NCI-H2227 (cell line): Measurements from ENCODE around the gene MT1M.

Experiments used
- DNase-seq: peaks from one replicate; lab custom pipeline; 2025; ENCODE audit not compliant: unreplicated experiment; lab: John Stamatoyannopoulos, UW

Gene MT1M

GRCh38 chr16:56625943-56626654, 6.4 kb upstream of the MT1M start:
- DNase-seq, result no peak

DNA sequence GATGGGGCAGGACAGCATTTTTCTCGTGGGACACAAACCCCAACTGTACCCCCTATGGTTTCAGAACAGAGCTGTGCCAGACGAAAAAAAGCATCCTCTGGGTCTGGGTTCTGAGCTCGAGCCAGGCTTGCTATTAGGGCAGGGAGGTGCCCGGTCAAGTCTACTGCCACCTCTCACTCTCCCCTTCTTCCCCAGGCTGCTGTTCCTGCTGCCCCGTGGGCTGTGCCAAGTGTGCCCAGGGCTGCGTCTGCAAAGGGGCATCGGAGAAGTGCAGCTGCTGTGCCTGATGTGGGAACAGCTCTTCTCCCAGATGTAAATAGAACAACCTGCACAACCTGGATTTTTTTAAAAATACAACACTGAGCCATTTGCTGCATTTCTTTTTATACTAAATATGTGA, 5.8 kb upstream of the MT1M start:
- no peak for DNase-seq

GRCh38 chr16:56628486-56629350, 3.7 kb upstream of the MT1M start:
- DNase-seq, result peak; percentile 17

- no peak for DNase-seq
Observed at GRCh38 chr16:56629531-56629930, 2.9 kb upstream of the MT1M start.

DNA sequence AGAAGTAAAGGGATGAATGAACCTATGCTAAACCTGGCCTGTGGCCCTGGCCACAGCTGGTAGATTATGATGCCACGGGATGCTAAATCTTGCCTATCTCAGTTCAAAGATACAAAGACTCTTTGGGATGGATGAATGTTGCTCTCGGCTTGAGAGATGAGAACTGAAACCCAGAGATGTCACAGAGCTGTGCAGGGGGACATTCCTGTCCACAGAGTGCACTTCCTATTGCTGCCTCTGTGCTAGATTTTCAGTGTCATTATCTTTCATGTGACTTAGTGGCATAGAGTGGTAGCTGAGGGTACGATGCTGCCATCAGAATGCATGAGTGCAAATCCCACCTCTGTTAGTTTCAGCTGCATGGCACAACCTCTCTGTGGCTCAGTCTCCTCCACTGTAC, 2.3 kb upstream of the MT1M start:
- no peak for DNase-seq

GRCh38 chr16:56631197-56631596, 1.3 kb upstream of the MT1M start:
- DNase-seq, result no peak

- no peak for DNase-seq
Observed at GRCh38 chr16:56631832-56632155, 665 bp upstream of the MT1M start.

DNA sequence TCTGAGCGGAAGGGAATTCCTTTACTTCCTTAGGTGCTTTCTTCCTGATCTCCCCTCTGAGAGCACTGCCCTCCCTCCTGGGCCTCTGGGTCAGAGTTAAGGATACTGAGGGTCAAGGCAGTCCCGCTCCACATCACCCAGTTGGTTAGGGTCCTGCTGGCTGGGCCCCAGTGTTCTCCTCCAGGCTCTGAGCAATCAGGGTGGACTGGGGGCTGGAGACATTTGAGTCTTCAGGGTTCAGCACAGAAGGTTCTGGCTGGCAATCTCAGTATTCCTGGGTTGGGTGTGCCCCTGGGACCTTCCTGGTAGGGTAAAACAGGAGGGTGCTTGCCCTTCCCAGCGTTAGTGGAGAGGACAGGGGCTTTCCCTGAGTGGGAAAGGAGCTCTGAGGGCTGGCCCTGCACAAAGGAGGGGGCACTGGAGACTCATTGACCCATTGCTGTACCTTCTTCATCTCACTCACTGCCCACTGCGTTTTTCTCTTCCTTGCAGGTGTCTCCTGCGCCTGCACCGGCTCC, 448 bp downstream of the MT1M start:
- DNase-seq, result no peak

GRCh38 chr16:56633535-56633934, 1.1 kb downstream of the MT1M start:
- DNase-seq, result no peak

- no peak for DNase-seq
Observed at GRCh38 chr16:56634715-56635440, 2.4 kb downstream of the MT1M start.

- no peak for DNase-seq
Observed at GRCh38 chr16:56635441-56635967, 3.0 kb downstream of the MT1M start.

- no peak for DNase-seq
Observed at GRCh38 chr16:56636616-56637413, 4.4 kb downstream of the MT1M start.

DNA sequence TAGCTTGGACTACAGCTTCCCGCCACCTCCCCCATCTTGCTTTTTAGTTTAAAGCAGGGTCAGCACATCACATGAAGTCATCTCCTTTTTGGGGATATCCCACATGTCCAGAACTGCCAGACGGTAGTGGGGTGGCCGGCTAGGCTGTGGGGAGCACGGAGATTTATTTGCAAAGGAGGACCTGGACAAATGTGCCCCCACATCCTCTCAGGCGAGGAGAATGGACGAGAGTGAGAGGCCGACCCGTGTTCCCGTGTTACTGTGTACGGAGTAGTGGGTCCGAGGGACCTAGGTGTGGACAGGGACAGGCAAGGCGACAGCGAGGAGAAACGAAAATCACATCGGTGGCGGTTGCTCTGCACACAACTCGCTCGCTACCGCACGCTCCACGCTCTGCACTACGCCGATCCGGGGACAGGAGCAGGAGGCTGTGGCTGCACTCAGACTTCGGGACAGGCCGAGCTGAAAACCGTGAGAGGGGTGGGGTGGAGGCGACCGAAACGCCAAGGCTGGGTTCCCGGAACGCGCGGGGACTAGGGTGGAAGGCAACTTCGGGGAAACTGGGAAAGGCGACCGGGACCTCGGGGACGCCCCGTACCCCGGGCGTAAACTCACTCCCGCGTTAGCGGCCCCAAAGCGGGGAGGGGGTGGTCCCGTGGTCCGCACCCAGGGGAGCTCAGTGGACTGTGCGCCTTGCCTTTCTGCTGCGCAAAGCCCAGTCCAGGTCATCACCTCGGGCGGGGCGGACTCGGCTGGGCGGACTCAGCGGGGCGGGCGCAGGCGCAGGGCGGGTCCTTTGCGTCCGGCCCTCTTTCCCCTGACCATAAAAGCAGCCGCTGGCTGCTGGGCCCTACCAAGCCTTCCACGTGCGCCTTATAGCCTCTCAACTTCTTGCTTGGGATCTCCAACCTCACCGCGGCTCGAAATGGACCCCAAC, 5.6 kb downstream of the MT1M start, which contains the start of gene MT1A:
MT1A (plus strand) TSS at position 853 of the 937 bp plus-strand sequence; CDS start at position 926, 73 bp downstream.
- DNase-seq, result no peak

DNA sequence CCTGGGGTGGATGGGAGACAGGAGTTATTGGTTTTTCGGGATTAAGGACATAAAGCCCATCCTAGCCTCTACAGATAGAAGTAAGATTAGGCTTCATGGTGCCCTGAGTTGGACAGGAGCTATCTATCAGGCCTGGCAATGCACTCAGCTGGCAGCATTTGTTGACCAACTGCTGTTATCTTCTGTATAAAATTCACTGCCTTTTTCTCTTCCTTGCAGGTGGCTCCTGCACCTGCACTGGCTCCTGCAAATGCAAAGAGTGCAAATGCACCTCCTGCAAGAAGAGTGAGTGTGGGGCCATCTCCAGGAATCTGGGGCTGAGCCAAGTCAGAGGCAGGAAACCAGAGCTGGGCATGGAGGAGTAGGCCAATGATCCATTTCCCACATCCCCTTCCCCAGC, 6.6 kb downstream of the MT1M start:
- no peak for DNase-seq

- no peak for DNase-seq
Observed at GRCh38 chr16:56640076-56640475, 7.6 kb downstream of the MT1M start.

DNA sequence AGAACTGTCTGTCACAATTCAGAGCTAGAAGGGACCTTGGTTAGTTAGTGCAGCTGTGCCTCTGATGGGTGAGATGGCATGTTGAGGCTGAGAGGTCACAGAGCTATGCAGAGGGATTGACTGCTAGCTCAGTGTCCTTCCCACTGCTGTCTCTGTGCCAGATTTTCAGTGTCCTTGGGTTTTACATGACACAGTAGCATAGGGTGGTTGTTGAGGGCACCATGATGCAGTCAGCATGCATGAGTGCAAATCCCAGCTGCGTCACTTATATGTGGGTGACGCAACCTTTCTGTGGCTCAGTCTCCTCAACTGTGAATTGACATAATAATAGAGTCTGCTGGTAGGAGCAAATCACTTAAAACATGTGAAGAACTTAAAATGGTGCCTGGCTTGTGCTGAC, 8.7 kb downstream of the MT1M start:
- DNase-seq, result no peak

GRCh38 chr16:56643080-56643778, 10.8 kb downstream of the MT1M start:
- no peak for DNase-seq

- no peak for DNase-seq
Observed at GRCh38 chr16:56643833-56644232, 11.4 kb downstream of the MT1M start.

DNA sequence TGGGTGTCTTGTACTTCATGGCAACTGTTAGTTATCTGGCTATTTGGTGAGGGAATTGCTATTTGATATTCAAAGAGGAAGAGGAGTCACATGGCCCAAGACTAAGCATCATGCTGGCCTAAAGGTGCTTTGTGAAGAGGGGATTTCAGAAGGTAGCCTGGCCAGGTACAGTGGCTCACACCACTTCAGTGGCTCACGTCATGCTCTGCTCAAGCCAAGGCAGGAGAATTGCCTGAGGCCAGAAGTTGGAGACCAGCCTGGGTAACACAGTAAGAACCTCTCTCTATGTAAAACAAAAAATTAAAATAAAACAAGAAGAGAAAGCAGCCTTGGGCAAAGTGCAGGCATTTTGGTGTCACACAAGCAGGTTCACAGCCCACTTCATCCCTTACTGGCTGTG, 12.9 kb downstream of the MT1M start:
- no peak for DNase-seq
